Keratinocyte (primary cell): ENCODE data around the gene HGS. TPM values are rescaled to one million over a fixed set of nuclear protein-coding genes. Genes with fewer than 3 reads are reported as not detected.

Experiments used
- DNase-seq: peaks from one replicate; pipeline ENCODE4 v3.0.0-alpha.2; 2011; ENCODE audit warnings: low read depth, missing footprints, low spot score
- FAIRE-seq: peaks from 2 replicates; lab custom pipeline; 2011; peaks lifted over from hg19 to GRCh38; lab: Jason Lieb, UNC
- H2AFZ ChIP-seq: 2 replicates; pipeline ENCODE4 v1.6.0; 2012; ENCODE audit warnings: low read length, control low read depth, inconsistent platforms; ENCODE audit not compliant: control insufficient read depth
- H3K27ac ChIP-seq: 2 replicates; pipeline ENCODE4 v1.5.1; 2011; ENCODE audit warnings: low read length; ENCODE audit not compliant: control insufficient read depth, insufficient read depth
- H3K27me3 ChIP-seq: 3 replicates; pipeline ENCODE4 v1.6.0; 2011; ENCODE audit warnings: low read length; ENCODE audit not compliant: control insufficient read depth, insufficient read depth; ENCODE audit errors: extremely low read depth
- H3K36me3 ChIP-seq, 2 experiments: 2 replicates in 1 of 2; 3 replicates in 1 of 2; pipeline ENCODE4 v1.5.1; 2011; ENCODE audit warnings: low read length in 2 of 2, mild to moderate bottlenecking in 1 of 2; ENCODE audit not compliant: control insufficient read depth in 2 of 2, insufficient read depth in 2 of 2; ENCODE audit errors: extremely low read depth in 1 of 2
- H3K4me1 ChIP-seq: 3 replicates; pipeline ENCODE4 v1.5.1; 2011; ENCODE audit warnings: low read length; ENCODE audit not compliant: control insufficient read depth, insufficient read depth; ENCODE audit errors: extremely low read depth
- H3K4me2 ChIP-seq: 3 replicates; pipeline ENCODE4 v1.6.0; 2011; ENCODE audit warnings: low read depth, low read length; ENCODE audit not compliant: control insufficient read depth, insufficient read depth; ENCODE audit errors: extremely low read depth
- H3K4me3 ChIP-seq, 3 experiments: fragments of 200-600 bp in 1 of 3; sonication (generic) in 1 of 3; 2 replicates in 2 of 3; 3 replicates in 1 of 3; pipeline ENCODE4 v1.5.1; 2011 to 2016; ENCODE audit warnings: low read length in 3 of 3, mild to moderate bottlenecking in 3 of 3, control low read depth in 2 of 3, inconsistent platforms in 1 of 3, low read depth in 1 of 3, mixed read lengths in 1 of 3, mixed run types in 1 of 3, moderate library complexity in 1 of 3; ENCODE audit not compliant: control insufficient read depth in 2 of 3, insufficient read depth in 2 of 3; ENCODE audit errors: extremely low read depth in 1 of 3
- H3K79me2 ChIP-seq: 2 replicates; pipeline ENCODE4 v1.6.0; 2012; ENCODE audit warnings: low read length; ENCODE audit not compliant: control insufficient read depth, insufficient read depth
- H3K9ac ChIP-seq: 3 replicates; pipeline ENCODE4 v1.6.0; 2011; ENCODE audit warnings: low read length; ENCODE audit not compliant: control insufficient read depth, insufficient read depth; ENCODE audit errors: extremely low read depth
- H3K9me1 ChIP-seq: 3 replicates; pipeline ENCODE4 v1.6.0; 2011; ENCODE audit warnings: low read length; ENCODE audit not compliant: control insufficient read depth, insufficient read depth; ENCODE audit errors: extremely low read depth
- H3K9me3 ChIP-seq: 2 replicates; pipeline ENCODE4 v1.5.1; 2012; ENCODE audit warnings: low read depth, low read length; ENCODE audit not compliant: control insufficient read depth
- H4K20me1 ChIP-seq: 3 replicates; pipeline ENCODE4 v1.6.0; 2011; ENCODE audit warnings: low read length; ENCODE audit not compliant: control insufficient read depth, insufficient read depth; ENCODE audit errors: extremely low read depth
- CTCF ChIP-seq, 3 experiments: IDR thresholded peaks in 1 of 3; conservative IDR thresholded peaks in 1 of 3; optimal IDR thresholded peaks in 1 of 3; 2 replicates in 2 of 3; 3 replicates in 1 of 3; pipeline versions ENCODE3 to v1.5.1; 2011; ENCODE audit warnings: low read length in 3 of 3, mild to moderate bottlenecking in 3 of 3, moderate library complexity in 2 of 3, control low read depth in 1 of 3, inconsistent platforms in 1 of 3; ENCODE audit not compliant: insufficient read depth in 2 of 3; ENCODE audit errors: extremely low read depth in 1 of 3
- EZH2 ChIP-seq: IDR thresholded peaks from one replicate; pipeline ENCODE4 v1.6.1; 2012; ENCODE audit warnings: inconsistent platforms, mild to moderate bottlenecking, low read length, moderate library complexity
- dilution Hi-C: fragments of 300-500 bp; cut with MboI; formaldehyde crosslinking; loops from one replicate; pipeline ENCODE4 v1.7.0; 2020; ENCODE audit warnings: low sequenced_read_pairs; ENCODE audit not compliant: extremely low pct_ligation_motif_present
- polyA plus RNA-seq, 5 experiments: library from polyadenylated mRNA; depleted of rRNA in 3 of 5; stranded (reverse) in 3 of 5; stranded (forward) in 1 of 5; unstranded in 1 of 5; fragments of >200 nt; gene quantifications; 1 replicate in 1 of 5; 2 replicates in 3 of 5; 3 replicates in 1 of 5; pipeline versions ENCODE4 v1.2.1 to v1.2.3, GENCODE V29; 2011 to 2012; ENCODE audit warnings: missing spikeins in 2 of 5, low read depth in 1 of 5, low replicate concordance in 1 of 5

Gene HGS
- polyA plus RNA-seq, 1 donor (not counting 4 experiments of a cell fraction or from before 2014, with no cell fraction given) = 79.6 TPM

- TF ChIP-seq EZH2 = no peak
- TF ChIP-seq CTCF (optimal IDR thresholded peaks at IDR 0.05 in 1 of 3, IDR thresholded peaks at IDR 0.05 in 1 of 3, conservative IDR thresholded peaks at IDR 0.05 in 1 of 3; ENCODE audit: extremely low read depth in 1 of 3, insufficient read depth in 2 of 3, low read length in 3 of 3) = no peak
- DNase-seq (no peak), FAIRE-seq (no peak)
- Histone ChIP-seq H2AFZ (no peak overlapping the region), H3K4me1 (peaks cover 13% of the 10 kb centered on the region), H3K79me2 (peaks cover 54% of the 10 kb centered on the region), H3K36me3 (peaks cover 2% of the 10 kb centered on the region in 2 experiments), H3K27me3 (no peaks in the 10 kb centered on the region), H4K20me1 (peaks cover 3% of the 10 kb centered on the region), H3K9ac (peak overlapping the region; percentile 96), H3K9me1 (peaks cover 3% of the 10 kb centered on the region), H3K9me3 (no peaks in the 10 kb centered on the region), H3K4me2 (peak overlapping the region; percentile 82), H3K27ac (peak overlapping the region; percentile 83), H3K4me3 (peak overlapping the region; percentile 85 to 97 (median 88))
- dilution Hi-C loops = no loop called here
These were observed 47.8 kb upstream of the HGS start for GRCh38 chr17:81635973-81636504.

GRCh38 chr17:81636505-81637288 is 47.1 kb upstream of the HGS start, which contains the start of the genes NPLOC4 and TSPAN10:
TSS of gene NPLOC4 (minus strand) at chr17:81637112. CDS start at chr17:81636930, 182 bp downstream.
TSS of gene TSPAN10 (plus strand) at chr17:81637196. CDS start at chr17:81642413, 5,217 bp downstream.
- DNase-seq (peak; percentile 25), FAIRE-seq (no peak)
- no peaks in the 10 kb centered on the region for H3K27me3 ChIP-seq
- H4K20me1 ChIP-seq = peaks cover under 1% of the 10 kb centered on the region
- peaks cover 48% of the 10 kb centered on the region for H3K79me2 ChIP-seq
- H3K36me3 ChIP-seq = peaks cover 0 to 2% of the 10 kb centered on the region in 2 experiments
- H3K4me3 ChIP-seq = peak within 1 kb of the TSS; percentile 85 to 97 (median 88)
- H3K9me1 ChIP-seq = no peaks in the 10 kb centered on the region
- dilution Hi-C loops = no loop called here
- no peaks in the 10 kb centered on the region for H3K9me3 ChIP-seq
- H3K4me1 ChIP-seq = peaks cover 15% of the 10 kb centered on the region
- H2AFZ ChIP-seq = peak within 1 kb of the TSS; percentile 94
- no peak for TF ChIP-seq CTCF (optimal IDR thresholded peaks at IDR 0.05 in 1 of 3, IDR thresholded peaks at IDR 0.05 in 1 of 3, conservative IDR thresholded peaks at IDR 0.05 in 1 of 3; ENCODE audit: extremely low read depth in 1 of 3, insufficient read depth in 2 of 3, low read length in 3 of 3)
- TF ChIP-seq EZH2 = no peak
- peak within 1 kb of the TSS; percentile 95 for H3K4me2 ChIP-seq
- H3K9ac ChIP-seq = peak within 1 kb of the TSS; percentile 96
- H3K27ac ChIP-seq = peak within 1 kb of the TSS; percentile 83
